PFSK-1 (cell line): ENCODE data around the gene RASAL2.

Source experiments
- FOXP2 ChIP-seq: optimal IDR thresholded peaks from 2 replicates; pipeline ENCODE3; 2011; ENCODE audit warnings: borderline replicate concordance, control low read depth, inconsistent platforms; ENCODE audit not compliant: insufficient read depth; ENCODE audit errors: extremely low read length, extremely low read depth
- POLR2AphosphoS5 ChIP-seq: IDR thresholded peaks from 2 replicates; pipeline ENCODE4 v1.6.1; 2012; ENCODE audit warnings: low read depth, mild to moderate bottlenecking, control low read depth, low read length, moderate library complexity
- SIN3A ChIP-seq: IDR thresholded peaks from 2 replicates; pipeline ENCODE4 v1.6.1; 2012; ENCODE audit warnings: mild to moderate bottlenecking, low read length, moderate library complexity, borderline replicate concordance; ENCODE audit not compliant: insufficient read depth
- TAF1 ChIP-seq: IDR thresholded peaks from 2 replicates; pipeline ENCODE4 v1.6.1; 2012; ENCODE audit warnings: low read length, control low read depth, borderline replicate concordance; ENCODE audit not compliant: insufficient read depth
- TF ChIP-seq, protein P1 (sequence below), 2 experiments: IDR thresholded peaks; 2 replicates each; pipeline versions ENCODE4 v1.6.1 to v1.8.0; 2011 to 2012; ENCODE audit warnings: low read depth in 2 of 2, low read length in 2 of 2, control low read depth in 1 of 2, inconsistent platforms in 1 of 2, mild to moderate bottlenecking in 1 of 2, moderate library complexity in 1 of 2; ENCODE audit not compliant: insufficient read depth in 1 of 2

Gene RASAL2

DNA sequence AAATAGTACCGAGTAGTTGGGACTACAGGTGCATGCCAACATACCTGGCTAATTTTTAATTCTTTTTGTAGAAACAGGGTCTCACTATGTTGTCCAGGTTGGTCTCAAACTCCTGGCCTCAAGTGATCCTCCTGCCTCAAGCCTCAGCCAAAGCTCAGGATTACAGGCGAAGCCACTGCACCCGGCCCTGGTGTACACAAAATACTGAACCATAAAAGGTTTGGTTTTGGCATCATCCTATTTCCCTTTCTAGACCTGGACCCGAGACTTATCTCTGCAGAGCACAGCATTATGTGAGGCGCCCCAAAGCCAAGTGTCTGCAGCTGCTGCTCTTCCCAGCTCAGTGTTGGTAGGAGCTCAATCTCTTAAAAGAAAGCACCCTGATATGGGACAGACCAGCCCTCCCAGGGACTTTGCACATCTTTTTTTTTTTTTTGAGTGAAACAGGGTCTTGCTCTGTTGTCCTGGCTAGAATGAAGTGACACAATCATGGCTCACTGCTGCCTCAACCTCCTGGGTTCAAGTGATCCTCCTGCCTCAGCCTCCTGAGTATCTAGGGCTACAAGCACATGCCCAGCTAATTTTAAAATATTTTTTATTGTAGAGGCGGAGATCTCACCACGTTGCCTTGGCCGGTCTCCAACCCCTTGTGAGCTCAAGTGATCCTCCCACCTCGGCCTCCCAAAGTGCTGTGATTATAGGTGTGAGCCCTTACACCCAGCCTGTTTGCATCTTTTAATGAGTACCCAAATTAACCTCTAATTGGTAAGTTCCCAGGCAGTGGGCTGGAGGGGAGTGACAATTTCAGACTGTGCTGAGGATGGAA lies 439.4 kb downstream of the RASAL2 start:
- TF ChIP-seq TAF1 (no peak), FOXP2 (no peak), POLR2AphosphoS5 (no peak), SIN3A (no peak)
- TF ChIP-seq, protein P1, sequence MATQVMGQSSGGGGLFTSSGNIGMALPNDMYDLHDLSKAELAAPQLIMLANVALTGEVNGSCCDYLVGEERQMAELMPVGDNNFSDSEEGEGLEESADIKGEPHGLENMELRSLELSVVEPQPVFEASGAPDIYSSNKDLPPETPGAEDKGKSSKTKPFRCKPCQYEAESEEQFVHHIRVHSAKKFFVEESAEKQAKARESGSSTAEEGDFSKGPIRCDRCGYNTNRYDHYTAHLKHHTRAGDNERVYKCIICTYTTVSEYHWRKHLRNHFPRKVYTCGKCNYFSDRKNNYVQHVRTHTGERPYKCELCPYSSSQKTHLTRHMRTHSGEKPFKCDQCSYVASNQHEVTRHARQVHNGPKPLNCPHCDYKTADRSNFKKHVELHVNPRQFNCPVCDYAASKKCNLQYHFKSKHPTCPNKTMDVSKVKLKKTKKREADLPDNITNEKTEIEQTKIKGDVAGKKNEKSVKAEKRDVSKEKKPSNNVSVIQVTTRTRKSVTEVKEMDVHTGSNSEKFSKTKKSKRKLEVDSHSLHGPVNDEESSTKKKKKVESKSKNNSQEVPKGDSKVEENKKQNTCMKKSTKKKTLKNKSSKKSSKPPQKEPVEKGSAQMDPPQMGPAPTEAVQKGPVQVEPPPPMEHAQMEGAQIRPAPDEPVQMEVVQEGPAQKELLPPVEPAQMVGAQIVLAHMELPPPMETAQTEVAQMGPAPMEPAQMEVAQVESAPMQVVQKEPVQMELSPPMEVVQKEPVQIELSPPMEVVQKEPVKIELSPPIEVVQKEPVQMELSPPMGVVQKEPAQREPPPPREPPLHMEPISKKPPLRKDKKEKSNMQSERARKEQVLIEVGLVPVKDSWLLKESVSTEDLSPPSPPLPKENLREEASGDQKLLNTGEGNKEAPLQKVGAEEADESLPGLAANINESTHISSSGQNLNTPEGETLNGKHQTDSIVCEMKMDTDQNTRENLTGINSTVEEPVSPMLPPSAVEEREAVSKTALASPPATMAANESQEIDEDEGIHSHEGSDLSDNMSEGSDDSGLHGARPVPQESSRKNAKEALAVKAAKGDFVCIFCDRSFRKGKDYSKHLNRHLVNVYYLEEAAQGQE (IDR thresholded peaks at IDR 0.05; ENCODE audit: insufficient read depth in 1 of 2, low read depth in 2 of 2, low read length in 2 of 2) = no peak
